ENCODE results near the gene MC1R.

DNA sequence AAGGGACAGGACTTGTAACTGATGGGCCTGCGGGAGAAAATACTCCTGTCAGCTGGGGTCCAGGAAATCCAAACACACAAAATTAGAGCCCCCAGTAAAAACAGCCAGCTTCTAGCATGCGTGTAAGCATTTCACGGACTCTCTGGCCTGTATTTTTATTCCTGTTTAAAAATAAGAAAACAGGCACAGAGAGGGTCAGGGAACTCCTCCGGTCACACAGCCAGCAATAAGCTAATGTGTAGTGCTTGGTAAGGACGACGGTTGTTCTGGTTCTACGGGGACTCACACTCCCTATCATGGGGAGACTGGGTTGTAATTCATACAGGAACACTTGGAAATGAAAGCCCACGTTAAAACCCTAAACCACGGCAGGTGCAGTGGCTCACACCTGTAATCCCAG lies 46.8 kb upstream of the MC1R start:
- TF ChIP-seq, protein P1, sequence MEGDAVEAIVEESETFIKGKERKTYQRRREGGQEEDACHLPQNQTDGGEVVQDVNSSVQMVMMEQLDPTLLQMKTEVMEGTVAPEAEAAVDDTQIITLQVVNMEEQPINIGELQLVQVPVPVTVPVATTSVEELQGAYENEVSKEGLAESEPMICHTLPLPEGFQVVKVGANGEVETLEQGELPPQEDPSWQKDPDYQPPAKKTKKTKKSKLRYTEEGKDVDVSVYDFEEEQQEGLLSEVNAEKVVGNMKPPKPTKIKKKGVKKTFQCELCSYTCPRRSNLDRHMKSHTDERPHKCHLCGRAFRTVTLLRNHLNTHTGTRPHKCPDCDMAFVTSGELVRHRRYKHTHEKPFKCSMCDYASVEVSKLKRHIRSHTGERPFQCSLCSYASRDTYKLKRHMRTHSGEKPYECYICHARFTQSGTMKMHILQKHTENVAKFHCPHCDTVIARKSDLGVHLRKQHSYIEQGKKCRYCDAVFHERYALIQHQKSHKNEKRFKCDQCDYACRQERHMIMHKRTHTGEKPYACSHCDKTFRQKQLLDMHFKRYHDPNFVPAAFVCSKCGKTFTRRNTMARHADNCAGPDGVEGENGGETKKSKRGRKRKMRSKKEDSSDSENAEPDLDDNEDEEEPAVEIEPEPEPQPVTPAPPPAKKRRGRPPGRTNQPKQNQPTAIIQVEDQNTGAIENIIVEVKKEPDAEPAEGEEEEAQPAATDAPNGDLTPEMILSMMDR (conservative IDR thresholded peaks at IDR 0.05; ENCODE audit: low read length), result no peak
- no peak for TF ChIP-seq EZH2phosphoT487 (IDR thresholded peaks at IDR 0.05; ENCODE audit: borderline replicate concordance, low read depth, low read length)

Data from OCI-LY7 (cell line).